HCT116 (cell line): Measurements from ENCODE around the gene DNAJC3.

ENCODE experiments used
- CEBPB ChIP-seq: IDR thresholded peaks from 2 replicates; pipeline ENCODE4 v1.6.1; 2012; ENCODE audit warnings: low read depth
- EZH2 ChIP-seq: fragments of 200-600 bp; sonication (generic); IDR thresholded peaks from 2 replicates; pipeline ENCODE4 v1.6.1; 2017; ENCODE audit warnings: antibody characterized with exemption, mixed run types
- EZH2phosphoT487 ChIP-seq: fragments of 200-600 bp; IDR thresholded peaks from 2 replicates; pipeline ENCODE4 v1.6.1; 2018; ENCODE audit warnings: antibody characterized with exemption, borderline replicate concordance
- SP1 ChIP-seq: IDR thresholded peaks from 2 replicates; pipeline ENCODE4 v1.6.1; 2012; ENCODE audit warnings: low read depth
- SRF ChIP-seq: IDR thresholded peaks from 2 replicates; pipeline ENCODE4 v1.6.1; 2012; ENCODE audit warnings: low read depth
- TCF7L2 ChIP-seq: IDR thresholded peaks from 2 replicates; pipeline ENCODE4 v1.7.0; 2011; ENCODE audit warnings: borderline replicate concordance, inconsistent platforms; ENCODE audit not compliant: insufficient read depth, insufficient read length; ENCODE audit errors: extremely low read depth
- TF ChIP-seq, protein P1 (sequence below), 3 experiments: fragments of 200-600 bp in 1 of 3; sonication (generic) in 1 of 3; IDR thresholded peaks in 2 of 3; conservative IDR thresholded peaks in 1 of 3; 2 replicates each; pipeline ENCODE4 v1.5.1; 2012 to 2017; ENCODE audit warnings: low read depth in 2 of 3, low read length in 2 of 3, antibody characterized with exemption in 1 of 3, borderline replicate concordance in 1 of 3, control low read depth in 1 of 3, mild to moderate bottlenecking in 1 of 3, mixed read lengths in 1 of 3, mixed run types in 1 of 3, moderate library complexity in 1 of 3; ENCODE audit not compliant: insufficient read depth in 1 of 3

GRCh38 chr13:95642028-95642621, 34.8 kb upstream of the DNAJC3 start:
- TF ChIP-seq EZH2 = no peak
- TF ChIP-seq SRF = no peak
- TF ChIP-seq, protein P1, sequence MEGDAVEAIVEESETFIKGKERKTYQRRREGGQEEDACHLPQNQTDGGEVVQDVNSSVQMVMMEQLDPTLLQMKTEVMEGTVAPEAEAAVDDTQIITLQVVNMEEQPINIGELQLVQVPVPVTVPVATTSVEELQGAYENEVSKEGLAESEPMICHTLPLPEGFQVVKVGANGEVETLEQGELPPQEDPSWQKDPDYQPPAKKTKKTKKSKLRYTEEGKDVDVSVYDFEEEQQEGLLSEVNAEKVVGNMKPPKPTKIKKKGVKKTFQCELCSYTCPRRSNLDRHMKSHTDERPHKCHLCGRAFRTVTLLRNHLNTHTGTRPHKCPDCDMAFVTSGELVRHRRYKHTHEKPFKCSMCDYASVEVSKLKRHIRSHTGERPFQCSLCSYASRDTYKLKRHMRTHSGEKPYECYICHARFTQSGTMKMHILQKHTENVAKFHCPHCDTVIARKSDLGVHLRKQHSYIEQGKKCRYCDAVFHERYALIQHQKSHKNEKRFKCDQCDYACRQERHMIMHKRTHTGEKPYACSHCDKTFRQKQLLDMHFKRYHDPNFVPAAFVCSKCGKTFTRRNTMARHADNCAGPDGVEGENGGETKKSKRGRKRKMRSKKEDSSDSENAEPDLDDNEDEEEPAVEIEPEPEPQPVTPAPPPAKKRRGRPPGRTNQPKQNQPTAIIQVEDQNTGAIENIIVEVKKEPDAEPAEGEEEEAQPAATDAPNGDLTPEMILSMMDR (IDR thresholded peaks at IDR 0.05 in 2 of 3, conservative IDR thresholded peaks at IDR 0.05 in 1 of 3; ENCODE audit: borderline replicate concordance in 1 of 3, insufficient read depth in 1 of 3, low read depth in 2 of 3, low read length in 2 of 3) = no peak
- no peak for TF ChIP-seq SP1
- TF ChIP-seq CEBPB = no peak
- no peak for TF ChIP-seq TCF7L2
- no peak for TF ChIP-seq EZH2phosphoT487
